NB4 (cell line): ENCODE measurements around the gene ATP8B2.

Source experiments
- MYC ChIP-seq: IDR thresholded peaks from 2 replicates; pipeline ENCODE4 v1.6.1; 2011; ENCODE audit warnings: low read depth, low read length
- POLR2A ChIP-seq: IDR thresholded peaks from 2 replicates; pipeline ENCODE4 v1.6.1; 2011; ENCODE audit warnings: mild to moderate bottlenecking; ENCODE audit not compliant: insufficient read length; ENCODE audit errors: extremely low read depth
- TF ChIP-seq, protein P1 (sequence below): IDR thresholded peaks from one replicate; pipeline ENCODE4 v1.5.1; 2012; ENCODE audit warnings: low read depth, low read length
- TF ChIP-seq, protein P2 (sequence below): IDR thresholded peaks from 2 replicates; pipeline ENCODE4 v1.6.1; 2011; ENCODE audit warnings: low read depth, low read length

DNA sequence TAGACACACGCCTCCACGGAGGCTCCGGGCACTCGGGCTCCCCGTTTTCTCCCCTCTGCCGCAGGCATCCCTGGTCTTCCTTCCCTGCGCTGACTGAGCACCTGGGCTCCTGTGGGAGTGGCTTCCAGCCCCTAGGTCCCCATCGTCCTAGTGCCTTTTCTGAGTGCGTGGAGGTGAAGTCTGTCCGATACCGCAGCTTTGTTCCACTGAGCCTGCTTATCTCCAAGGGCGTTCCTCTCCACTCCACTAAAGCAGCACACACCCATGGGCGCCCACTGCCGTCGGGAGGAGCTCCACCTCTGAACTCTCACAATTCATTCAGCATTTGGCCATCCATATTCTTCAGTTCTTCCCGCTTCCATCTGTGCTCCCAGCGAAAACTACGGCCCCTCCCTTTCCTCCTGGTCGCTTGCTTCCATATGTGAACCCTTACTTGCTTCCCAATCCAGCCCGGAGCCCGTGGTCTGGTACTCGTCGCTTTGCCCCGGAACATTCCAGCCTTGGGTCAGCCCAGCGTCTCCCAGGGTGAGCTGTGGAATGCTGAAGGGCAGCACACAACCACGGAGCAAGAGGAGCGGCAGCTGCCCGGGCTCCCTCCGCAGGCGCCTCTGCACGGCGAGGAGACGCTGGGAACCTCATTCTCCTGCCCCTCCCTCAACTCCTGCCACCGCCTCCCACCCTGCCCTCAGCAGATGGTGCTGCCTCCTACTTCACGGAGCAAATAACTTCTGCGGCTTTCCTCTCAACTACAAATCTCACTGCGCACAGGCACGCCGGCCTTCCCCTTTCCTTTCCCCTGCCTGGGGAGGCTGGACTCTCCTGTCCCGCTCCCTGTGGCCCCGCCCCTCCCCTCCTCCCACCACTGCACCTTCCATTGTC lies 27.5 kb downstream of the ATP8B2 start:
- TF ChIP-seq, protein P1, sequence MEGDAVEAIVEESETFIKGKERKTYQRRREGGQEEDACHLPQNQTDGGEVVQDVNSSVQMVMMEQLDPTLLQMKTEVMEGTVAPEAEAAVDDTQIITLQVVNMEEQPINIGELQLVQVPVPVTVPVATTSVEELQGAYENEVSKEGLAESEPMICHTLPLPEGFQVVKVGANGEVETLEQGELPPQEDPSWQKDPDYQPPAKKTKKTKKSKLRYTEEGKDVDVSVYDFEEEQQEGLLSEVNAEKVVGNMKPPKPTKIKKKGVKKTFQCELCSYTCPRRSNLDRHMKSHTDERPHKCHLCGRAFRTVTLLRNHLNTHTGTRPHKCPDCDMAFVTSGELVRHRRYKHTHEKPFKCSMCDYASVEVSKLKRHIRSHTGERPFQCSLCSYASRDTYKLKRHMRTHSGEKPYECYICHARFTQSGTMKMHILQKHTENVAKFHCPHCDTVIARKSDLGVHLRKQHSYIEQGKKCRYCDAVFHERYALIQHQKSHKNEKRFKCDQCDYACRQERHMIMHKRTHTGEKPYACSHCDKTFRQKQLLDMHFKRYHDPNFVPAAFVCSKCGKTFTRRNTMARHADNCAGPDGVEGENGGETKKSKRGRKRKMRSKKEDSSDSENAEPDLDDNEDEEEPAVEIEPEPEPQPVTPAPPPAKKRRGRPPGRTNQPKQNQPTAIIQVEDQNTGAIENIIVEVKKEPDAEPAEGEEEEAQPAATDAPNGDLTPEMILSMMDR, result no peak
- TF ChIP-seq POLR2A (no peak), MYC (no peak)
- TF ChIP-seq, protein P2, sequence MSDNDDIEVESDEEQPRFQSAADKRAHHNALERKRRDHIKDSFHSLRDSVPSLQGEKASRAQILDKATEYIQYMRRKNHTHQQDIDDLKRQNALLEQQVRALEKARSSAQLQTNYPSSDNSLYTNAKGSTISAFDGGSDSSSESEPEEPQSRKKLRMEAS, result no peak
